LNCaP clone FGC (cell line): ENCODE measurements around the gene FJX1.

Source experiments
- DNase-seq: peaks from one replicate; pipeline ENCODE4 v3.0.0-alpha.2; 2011; ENCODE audit warnings: low read depth
- H3K4me3 ChIP-seq: 2 replicates; pipeline ENCODE4 v1.5.1; 2011; ENCODE audit warnings: mild to moderate bottlenecking, low read depth, low read length, control low read depth
- CTCF ChIP-seq: IDR thresholded peaks from 2 replicates; pipeline ENCODE4 v1.5.1; 2012; ENCODE audit warnings: mild to moderate bottlenecking; ENCODE audit not compliant: control insufficient read depth, insufficient read depth; ENCODE audit errors: extremely low read depth

The FJX1 gene

GRCh38 chr11:35584321-35584720, 33.9 kb upstream of the FJX1 start:
- DNase-seq, result no peak
- H3K4me3 ChIP-seq, result no peak overlapping the region
- no peak for TF ChIP-seq CTCF

GRCh38 chr11:35585416-35585815, 32.8 kb upstream of the FJX1 start:
- DNase-seq, result no peak
- no peak for TF ChIP-seq CTCF
- no peak overlapping the region for H3K4me3 ChIP-seq

GRCh38 chr11:35586222-35586621, 32.0 kb upstream of the FJX1 start:
- no peak for DNase-seq
- TF ChIP-seq CTCF, result no peak
- no peak overlapping the region for H3K4me3 ChIP-seq

- no peak for DNase-seq
- no peak for TF ChIP-seq CTCF
- no peak overlapping the region for H3K4me3 ChIP-seq
These were observed 30.3 kb upstream of the FJX1 start for GRCh38 chr11:35587972-35588371.

- DNase-seq, result no peak
- no peak overlapping the region for H3K4me3 ChIP-seq
- TF ChIP-seq CTCF, result no peak
These were observed 29.6 kb upstream of the FJX1 start for GRCh38 chr11:35588627-35589026.

GRCh38 chr11:35589281-35589680, 29.0 kb upstream of the FJX1 start:
- no peak for DNase-seq
- no peak overlapping the region for H3K4me3 ChIP-seq
- no peak for TF ChIP-seq CTCF

- no peak for TF ChIP-seq CTCF
- no peak overlapping the region for H3K4me3 ChIP-seq
- DNase-seq, result no peak
These were observed 27.8 kb upstream of the FJX1 start for GRCh38 chr11:35590412-35590811.
